Motor neuron (in vitro differentiated cells): ENCODE results near the gene NDUFS1. TPM values are rescaled to one million over a fixed set of nuclear protein-coding genes. Genes with fewer than 3 reads are reported as not detected.
"Not testable (repeated sequence)": the region's sequence is repeated elsewhere in the genome, so short reads cannot be mapped to it uniquely, and the experiment has no call there.

Experiments
- ATAC-seq, 8 experiments: fragments of 200-7000 bp; cut with Tn5 transposase; replicated peaks in 6 of 8; 2 replicates each; pipeline ENCODE4 v1.8.0; 2021; ENCODE audit warnings: mild to moderate bottlenecking in 8 of 8, moderate library complexity in 8 of 8
- H3K27ac ChIP-seq, 2 donors: fragments of 250-450 bp; sonication (Bioruptor Pico); 2 replicates each; pipeline ENCODE4 v1.9.0; 2021; ENCODE audit warnings: antibody characterized with exemption in 2 of 2, mild to moderate bottlenecking in 2 of 2, moderate library complexity in 1 of 2
- H3K4me1 ChIP-seq, 2 donors: fragments of 250-450 bp; sonication (Bioruptor Pico); replicated peaks in 1 of 2; 2 replicates each; pipeline ENCODE4 v1.6.1; 2021; ENCODE audit warnings: antibody characterized with exemption in 2 of 2, mild to moderate bottlenecking in 2 of 2, moderate library complexity in 1 of 2
- H3K4me3 ChIP-seq, 5 donors: fragments of 250-450 bp; sonication (Bioruptor Pico); 2 replicates each; pipeline ENCODE4 v1.9.0; 2021; ENCODE audit warnings: antibody characterized with exemption in 5 of 5, mild to moderate bottlenecking in 5 of 5, moderate library complexity in 4 of 5
- WGBS, 10 experiments: fragments of 450-650 bp; shearing (Covaris generic); methylation state at CpG; one replicate each; pipeline ENCODE4 v1.0.0; 2022; 5-methylcytosine and 5-hydroxymethylcytosine counted together
- in situ Hi-C, 9 experiments: fragments of 400-800 bp; cut with MboI; loops; one replicate each; pipeline ENCODE4 v1.15.0; 2021; ENCODE audit warnings: low sequenced_read_pairs in 9 of 9, low pct_unique_long_range_greater_than_20kb in 2 of 9; ENCODE audit not compliant: unreplicated experiment in 9 of 9
- total RNA-seq, 8 experiments: library from RNA; unstranded; fragments of 300-600 nt; gene quantifications; 2 replicates each; pipeline versions ENCODE4 v1.2.3 to v1.2.4, GENCODE V29; 2022

NDUFS1 gene
- 100 to 1,000 TPM in 1 of 8 experiments, 10 to 100 TPM in 7; 64.0 to 108 (median 75.8) TPM for total RNA-seq

GRCh38 chr2:206159346-206160124, at the start of gene NDUFS1, which contains the start of gene EEF1B2:
NDUFS1 (minus strand) TSS chr2:206159444; CDS start chr2:206153678, 5,766 bp downstream.
EEF1B2 (plus strand) TSS chr2:206159895; CDS start chr2:206159980, 85 bp downstream.
- peak within 1 kb of the TSS; percentile 92 to 95 for H3K27ac ChIP-seq
- ATAC-seq: peak; percentile 82 to 93 (median 90)
- in situ Hi-C loops: loop anchor here in 2 of 9 experiments (10.0 to 25.0 kb wide), 3 partner anchors 105 to 278 kb away; partner anchors contain the start of gene ADAM23 (in 1 of the 2)
- H3K4me3 ChIP-seq: peak within 1 kb of the TSS; percentile 47 to 93 (median 65)
- H3K4me1 ChIP-seq: peaks cover 3 to 11% of the 10 kb centered on the region in 2 donors
- WGBS, 10 experiments: 0 to 2% (median 1%) methylated on average over 9 to 22 of the region's 64 CpGs; no CpG with 5 or more reads in 4 of the 10 experiments

GRCh38 chr2:206208900-206209299, 49.7 kb upstream of the NDUFS1 start:
- no peak overlapping the region for H3K27ac ChIP-seq
- H3K4me1 ChIP-seq: peaks cover 9 to 15% of the 10 kb centered on the region in 2 donors
- 80 to 100% (median 90%) methylated on average over 1 to 6 of the region's 7 CpGs; no CpG with 5 or more reads in 2 of the 10 experiments for WGBS, 10 experiments
- H3K4me3 ChIP-seq: no peak overlapping the region
- in situ Hi-C loops: no loop called here
- no peak for ATAC-seq

- 75 to 100% (median 86%) methylated on average over 1 to 2 of the region's 2 CpGs; no CpG with 5 or more reads in 7 of the 10 experiments for whole genome bisulfite sequencing, 10 experiments
- in situ Hi-C loops, H3K4me1 ChIP-seq: not testable (repeated sequence)
These were observed 48.1 kb upstream of the NDUFS1 start for GRCh38 chr2:206207316-206207715.

GRCh38 chr2:206204710-206205109, 45.5 kb upstream of the NDUFS1 start:
- WGBS, 10 experiments: 0 to 100% (median 53%) methylated on average over 1 to 3 of the region's 3 CpGs; no CpG with 5 or more reads in 2 of the 10 experiments
- in situ Hi-C loops: no loop called here
- ATAC-seq: peak in 1 of 8 experiments; percentile 17
- H3K4me3 ChIP-seq: no peak overlapping the region
- H3K27ac ChIP-seq: no peak overlapping the region
- H3K4me1 ChIP-seq: no peaks in the 10 kb centered on the region

More at GRCh38 chr2:206207316-206207715, 48.1 kb upstream of the NDUFS1 start:
- H3K27ac ChIP-seq, ATAC-seq, H3K4me3 ChIP-seq: not testable (repeated sequence)

- WGBS, 10 experiments: 80 to 100% (median 94%) methylated on average over 1 to 10 of the region's 17 CpGs; no CpG with 5 or more reads in 4 of the 10 experiments
- no peak overlapping the region for H3K4me3 ChIP-seq
- no peaks in the 10 kb centered on the region for H3K4me1 ChIP-seq
- ATAC-seq: no peak
- in situ Hi-C loops: no loop called here
- no peak overlapping the region for H3K27ac ChIP-seq
These were observed 44.1 kb upstream of the NDUFS1 start for GRCh38 chr2:206203331-206203730.

GRCh38 chr2:206202446-206202845, 43.2 kb upstream of the NDUFS1 start:
- in situ Hi-C loops: no loop called here
- no peak for ATAC-seq
- H3K27ac ChIP-seq: no peak overlapping the region
- H3K4me1 ChIP-seq: no peaks in the 10 kb centered on the region
- WGBS, 10 experiments: 67 to 100% (median 95%) methylated on average over 2 to 9 of the region's 16 CpGs; no CpG with 5 or more reads in 4 of the 10 experiments
- H3K4me3 ChIP-seq: no peak overlapping the region

GRCh38 chr2:206201075-206201848, 42.0 kb upstream of the NDUFS1 start:
- in situ Hi-C loops: no loop called here
- Histone ChIP-seq H3K4me1 (no peaks in the 10 kb centered on the region), H3K4me3 (no peak overlapping the region), H3K27ac (no peak overlapping the region)
- ATAC-seq: no peak
- WGBS, 10 experiments: 61 to 100% (median 84%) methylated on average over 2 to 5 of the region's 5 CpGs; no CpG with 5 or more reads in 1 of the 10 experiments

- Histone ChIP-seq H3K4me3 (no peak overlapping the region), H3K27ac (no peak overlapping the region), H3K4me1 (no peaks in the 10 kb centered on the region)
- 0 to 100% (median 43%) methylated on average over 1 of the region's 1 CpG; no CpG with 5 or more reads in 1 of the 10 experiments for WGBS, 10 experiments
- in situ Hi-C loops: loop anchor here in 1 of 9 experiments (25.0 kb wide), 1 partner anchor 239 kb away; the partner anchor contains the start of gene ADAM23
- peak in 3 of 8 experiments; percentile 62 to 98 (median 98) for ATAC-seq
These were observed 39.4 kb upstream of the NDUFS1 start for GRCh38 chr2:206198677-206199076.

GRCh38 chr2:206193671-206194357, 34.6 kb upstream of the NDUFS1 start:
- in situ Hi-C loops: loop anchor here in 1 of 9 experiments (25.0 kb wide), 1 partner anchor 243 kb away; the partner anchor contains the start of gene ADAM23
- Histone ChIP-seq H3K27ac (no peak overlapping the region), H3K4me1 (no peaks in the 10 kb centered on the region), H3K4me3 (no peak overlapping the region)
- no peak for ATAC-seq
- WGBS, 10 experiments: 43 to 88% (median 75%) methylated on average over 2 of the region's 2 CpGs; no CpG with 5 or more reads in 1 of the 10 experiments

- no peaks in the 10 kb centered on the region for H3K4me1 ChIP-seq
- H3K27ac ChIP-seq: no peak overlapping the region
- ATAC-seq: no peak
- 89 to 100% (median 95%) methylated on average over 1 to 3 of the region's 3 CpGs for whole genome bisulfite sequencing, 10 experiments
- in situ Hi-C loops: loop anchor here in 1 of 9 experiments (25.0 kb wide), 1 partner anchor 245 kb away; the partner anchor contains the start of gene ADAM23
- H3K4me3 ChIP-seq: no peak overlapping the region
These were observed 32.9 kb upstream of the NDUFS1 start for GRCh38 chr2:206192157-206192556.

GRCh38 chr2:206190689-206191088, 31.4 kb upstream of the NDUFS1 start:
- Histone ChIP-seq H3K27ac (no peak overlapping the region), H3K4me3 (no peak overlapping the region), H3K4me1 (no peaks in the 10 kb centered on the region)
- ATAC-seq: no peak
- in situ Hi-C loops: loop anchor here in 1 of 9 experiments (25.0 kb wide), 1 partner anchor 247 kb away; the partner anchor contains the start of gene ADAM23
- WGBS, 10 experiments: 65 to 97% (median 86%) methylated on average over 1 to 5 of the region's 5 CpGs; no CpG with 5 or more reads in 1 of the 10 experiments

- H3K4me3 ChIP-seq: no peak overlapping the region
- in situ Hi-C loops: loop anchor here in 1 of 9 experiments (25.0 kb wide), 1 partner anchor 247 kb away; the partner anchor contains the start of gene ADAM23
- 20 to 100% (median 67%) methylated on average over 1 to 2 of the region's 2 CpGs; no CpG with 5 or more reads in 1 of the 10 experiments for WGBS, 10 experiments
- no peak for ATAC-seq
- no peak overlapping the region for H3K27ac ChIP-seq
- H3K4me1 ChIP-seq: no peaks in the 10 kb centered on the region
These were observed 30.9 kb upstream of the NDUFS1 start for GRCh38 chr2:206190111-206190510.
